Testis (tissue), 3 donors: ENCODE results near the gene HECW1. TPM values are rescaled to one million over a fixed set of nuclear protein-coding genes. Genes with fewer than 3 reads are reported as not detected.

Experiments used
- DNase-seq: peaks from one replicate; pipeline ENCODE4 v3.0.0-alpha.2; 2019
- H3K27ac ChIP-seq, 2 donors: fragments of 200-600 bp; sonication (generic); one replicate each; pipeline ENCODE4 v1.5.1; 2019
- H3K27me3 ChIP-seq: fragments of 200-600 bp; sonication (generic); one replicate; pipeline ENCODE4 v1.5.1; 2019
- H3K36me3 ChIP-seq: fragments of 200-600 bp; sonication (generic); one replicate; pipeline ENCODE4 v1.5.1; 2017; ENCODE audit warnings: low read depth; ENCODE audit errors: missing control alignments
- H3K4me1 ChIP-seq: fragments of 200-600 bp; sonication (generic); one replicate; pipeline ENCODE4 v1.5.1; 2019
- H3K4me3 ChIP-seq, 2 donors: fragments of 200-600 bp; sonication (generic); one replicate each; pipeline ENCODE4 v1.5.1; 2017 to 2019
- H3K9me3 ChIP-seq: fragments of 200-600 bp; sonication (generic); one replicate; pipeline ENCODE4 v1.5.1; 2017
- CTCF ChIP-seq, 3 experiments: fragments of 450-650 bp in 2 of 3; fragments of 200-600 bp in 1 of 3; sonication (generic) in 1 of 3; IDR thresholded peaks; one replicate each; pipeline ENCODE4 v1.5.1; 2016 to 2019; ENCODE audit warnings: antibody characterized with exemption in 3 of 3, mild to moderate bottlenecking in 2 of 3, moderate library complexity in 1 of 3
- POLR2A ChIP-seq: fragments of 450-650 bp; IDR thresholded peaks from one replicate; pipeline ENCODE4 v1.6.1; 2017; ENCODE audit warnings: antibody characterized with exemption, mild to moderate bottlenecking, moderate library complexity
- WGBS, 2 donors: methylation state at CpG; one replicate each; pipeline ENCODE4 v1.1.5; 2018; 5-methylcytosine and 5-hydroxymethylcytosine counted together
- intact Hi-C: fragments of 100-400 bp; cut with DNase I; formaldehyde crosslinking; loops from one replicate; pipeline ENCODE4 v1.15.1; 2023; ENCODE audit warnings: low total_unique reads
- polyA plus RNA-seq: library from polyadenylated mRNA; stranded (reverse); fragments of 350-450 nt; fragmentation: Illumina TruSeq; extraction: RNeasy Lipid Tissue Mini Kit (QIAGEN cat#74804); gene quantifications from one replicate; pipeline ENCODE4 v1.2.3, GENCODE V29; 2014; ENCODE audit warnings: low read depth, low replicate concordance; ENCODE audit not compliant: insufficient read depth
- total RNA-seq, 2 donors: library from RNA; depleted of rRNA; stranded (reverse); fragments of >200 nt; gene quantifications; one replicate each; pipeline ENCODE4 v1.2.3, GENCODE V29; 2016

Gene HECW1
- total and polyA plus RNA-seq, 3 donors from 2014 or later: 3.2 to 14.5 (median 5.0) TPM

GRCh38 chr7:43479543-43479942, 367.1 kb downstream of the HECW1 start:
- WGBS, 2 donors: 94 to 96% methylated on average over 14 of the region's 14 CpGs
- Histone ChIP-seq H3K27me3 (no peaks in the 10 kb centered on the region), H3K4me3 (no peak overlapping the region), H3K27ac (no peak overlapping the region), H3K36me3 (no peaks in the 10 kb centered on the region), H3K4me1 (no peaks in the 10 kb centered on the region), H3K9me3 (no peaks in the 10 kb centered on the region)
- intact Hi-C loops: no loop called here
- TF ChIP-seq POLR2A (no peak), CTCF (IDR thresholded peaks at IDR 0.05) (no peak)
- no peak for DNase-seq

GRCh38 chr7:43480581-43480980, 368.1 kb downstream of the HECW1 start:
- H3K27me3 ChIP-seq: no peaks in the 10 kb centered on the region
- no peaks in the 10 kb centered on the region for H3K4me1 ChIP-seq
- whole genome bisulfite sequencing, 2 donors: 77 to 80% methylated on average over 4 of the region's 4 CpGs
- no peak for DNase-seq
- no peak for TF ChIP-seq CTCF (IDR thresholded peaks at IDR 0.05)
- no peak for TF ChIP-seq POLR2A
- no peak overlapping the region for H3K4me3 ChIP-seq
- intact Hi-C loops: no loop called here
- H3K9me3 ChIP-seq: no peaks in the 10 kb centered on the region
- no peaks in the 10 kb centered on the region for H3K36me3 ChIP-seq
- H3K27ac ChIP-seq: no peak overlapping the region

- no peak for TF ChIP-seq CTCF (IDR thresholded peaks at IDR 0.05)
- no peak for TF ChIP-seq POLR2A
- H3K4me3 ChIP-seq: no peak overlapping the region
- no peak overlapping the region for H3K27ac ChIP-seq
- no peaks in the 10 kb centered on the region for H3K27me3 ChIP-seq
- H3K9me3 ChIP-seq: no peaks in the 10 kb centered on the region
- no peaks in the 10 kb centered on the region for H3K4me1 ChIP-seq
- WGBS, 2 donors: 70 to 74% methylated on average over 7 to 8 of the region's 8 CpGs
- no peak for DNase-seq
- intact Hi-C loops: no loop called here
- H3K36me3 ChIP-seq: no peaks in the 10 kb centered on the region
Observed at GRCh38 chr7:43481902-43482678, 369.6 kb downstream of the HECW1 start.

- H3K27me3 ChIP-seq: no peaks in the 10 kb centered on the region
- no peaks in the 10 kb centered on the region for H3K9me3 ChIP-seq
- no peak for DNase-seq
- H3K36me3 ChIP-seq: no peaks in the 10 kb centered on the region
- no peaks in the 10 kb centered on the region for H3K4me1 ChIP-seq
- 91 to 92% methylated on average over 5 of the region's 5 CpGs for WGBS, 2 donors
- H3K4me3 ChIP-seq: no peak overlapping the region
- intact Hi-C loops: no loop called here
- TF ChIP-seq CTCF (IDR thresholded peaks at IDR 0.05) (no peak), POLR2A (no peak)
- no peak overlapping the region for H3K27ac ChIP-seq
Observed at GRCh38 chr7:43482679-43483252, 370.3 kb downstream of the HECW1 start.
